ENCODE data around the gene OLIG1.

GRCh38 chr21:33067043-33067442 lies 2.9 kb upstream of the OLIG1 start:
- TF ChIP-seq TCF7L2 (IDR thresholded peaks at IDR 0.05; ENCODE audit: borderline replicate concordance, extremely low read depth, insufficient read depth, insufficient read length) (no peak), EZH2phosphoT487 (IDR thresholded peaks at IDR 0.05; ENCODE audit: borderline replicate concordance) (no peak), RAD21 (IDR thresholded peaks at IDR 0.05; ENCODE audit: low read depth) (no peak), MAX (IDR thresholded peaks at IDR 0.05) (no peak), EZH2 (IDR thresholded peaks at IDR 0.05) (no peak)
- TF ChIP-seq, protein P1, sequence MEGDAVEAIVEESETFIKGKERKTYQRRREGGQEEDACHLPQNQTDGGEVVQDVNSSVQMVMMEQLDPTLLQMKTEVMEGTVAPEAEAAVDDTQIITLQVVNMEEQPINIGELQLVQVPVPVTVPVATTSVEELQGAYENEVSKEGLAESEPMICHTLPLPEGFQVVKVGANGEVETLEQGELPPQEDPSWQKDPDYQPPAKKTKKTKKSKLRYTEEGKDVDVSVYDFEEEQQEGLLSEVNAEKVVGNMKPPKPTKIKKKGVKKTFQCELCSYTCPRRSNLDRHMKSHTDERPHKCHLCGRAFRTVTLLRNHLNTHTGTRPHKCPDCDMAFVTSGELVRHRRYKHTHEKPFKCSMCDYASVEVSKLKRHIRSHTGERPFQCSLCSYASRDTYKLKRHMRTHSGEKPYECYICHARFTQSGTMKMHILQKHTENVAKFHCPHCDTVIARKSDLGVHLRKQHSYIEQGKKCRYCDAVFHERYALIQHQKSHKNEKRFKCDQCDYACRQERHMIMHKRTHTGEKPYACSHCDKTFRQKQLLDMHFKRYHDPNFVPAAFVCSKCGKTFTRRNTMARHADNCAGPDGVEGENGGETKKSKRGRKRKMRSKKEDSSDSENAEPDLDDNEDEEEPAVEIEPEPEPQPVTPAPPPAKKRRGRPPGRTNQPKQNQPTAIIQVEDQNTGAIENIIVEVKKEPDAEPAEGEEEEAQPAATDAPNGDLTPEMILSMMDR (IDR thresholded peaks at IDR 0.05 in 2 of 3, conservative IDR thresholded peaks at IDR 0.05 in 1 of 3; ENCODE audit: borderline replicate concordance in 1 of 3, insufficient read depth in 1 of 3, low read depth in 2 of 3, low read length in 2 of 3) = no peak
